HL-60 (cell line): ENCODE data around the gene MDGA2.

Experiments used
- GABPA ChIP-seq: IDR thresholded peaks from 2 replicates; pipeline ENCODE4 v1.6.1; 2012; ENCODE audit warnings: low read depth
- POLR2AphosphoS5 ChIP-seq: IDR thresholded peaks from 2 replicates; pipeline ENCODE4 v1.6.1; 2012; ENCODE audit warnings: low read depth
- REST ChIP-seq: IDR thresholded peaks from 2 replicates; pipeline ENCODE4 v1.6.1; 2012; ENCODE audit warnings: low read depth; ENCODE audit not compliant: insufficient replicate concordance
- SPI1 ChIP-seq: IDR thresholded peaks from 2 replicates; pipeline ENCODE4 v1.6.1; 2012; ENCODE audit warnings: low read depth, mild to moderate bottlenecking, borderline replicate concordance
- TF ChIP-seq, protein P1 (sequence below): IDR thresholded peaks from one replicate; pipeline ENCODE4 v1.5.1; 2011; ENCODE audit warnings: low read length, control low read depth, inconsistent platforms; ENCODE audit not compliant: insufficient read depth

- TF ChIP-seq, protein P1, sequence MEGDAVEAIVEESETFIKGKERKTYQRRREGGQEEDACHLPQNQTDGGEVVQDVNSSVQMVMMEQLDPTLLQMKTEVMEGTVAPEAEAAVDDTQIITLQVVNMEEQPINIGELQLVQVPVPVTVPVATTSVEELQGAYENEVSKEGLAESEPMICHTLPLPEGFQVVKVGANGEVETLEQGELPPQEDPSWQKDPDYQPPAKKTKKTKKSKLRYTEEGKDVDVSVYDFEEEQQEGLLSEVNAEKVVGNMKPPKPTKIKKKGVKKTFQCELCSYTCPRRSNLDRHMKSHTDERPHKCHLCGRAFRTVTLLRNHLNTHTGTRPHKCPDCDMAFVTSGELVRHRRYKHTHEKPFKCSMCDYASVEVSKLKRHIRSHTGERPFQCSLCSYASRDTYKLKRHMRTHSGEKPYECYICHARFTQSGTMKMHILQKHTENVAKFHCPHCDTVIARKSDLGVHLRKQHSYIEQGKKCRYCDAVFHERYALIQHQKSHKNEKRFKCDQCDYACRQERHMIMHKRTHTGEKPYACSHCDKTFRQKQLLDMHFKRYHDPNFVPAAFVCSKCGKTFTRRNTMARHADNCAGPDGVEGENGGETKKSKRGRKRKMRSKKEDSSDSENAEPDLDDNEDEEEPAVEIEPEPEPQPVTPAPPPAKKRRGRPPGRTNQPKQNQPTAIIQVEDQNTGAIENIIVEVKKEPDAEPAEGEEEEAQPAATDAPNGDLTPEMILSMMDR = no peak
- TF ChIP-seq POLR2AphosphoS5 (no peak), SPI1 (no peak), GABPA (no peak), REST (no peak)
These were observed 56.0 kb downstream of the MDGA2 start for GRCh38 chr14:47619392-47619791.
